Osteocyte (in vitro differentiated cells): Measurements from ENCODE around the gene ALKBH4. TPM values are rescaled to one million over a fixed set of nuclear protein-coding genes. Genes with fewer than 3 reads are reported as not detected.
"Not testable (repeated sequence)": the region's sequence is repeated elsewhere in the genome, so short reads cannot be mapped to it uniquely, and the experiment has no call there.

Experiments
- DNase-seq: peaks from one replicate; pipeline ENCODE4 v3.0.0; 2021; ENCODE audit warnings: mixed read lengths; ENCODE audit not compliant: unreplicated experiment; ENCODE audit errors: extremely low spot score
- H3K27ac Mint-ChIP-seq: one replicate; pipeline ENCODE4 v1.8.0; 2021; ENCODE audit warnings: mild to moderate bottlenecking, mixed read lengths; ENCODE audit not compliant: unreplicated experiment
- H3K27me3 Mint-ChIP-seq: one replicate; pipeline ENCODE4 v1.8.0; 2021; ENCODE audit warnings: mixed read lengths; ENCODE audit not compliant: unreplicated experiment
- H3K36me3 Mint-ChIP-seq: one replicate; pipeline ENCODE4 v1.8.0; 2021; ENCODE audit warnings: mixed read lengths; ENCODE audit not compliant: unreplicated experiment
- H3K4me1 Mint-ChIP-seq: one replicate; pipeline ENCODE4 v1.8.0; 2021; ENCODE audit warnings: mixed read lengths; ENCODE audit not compliant: unreplicated experiment
- H3K4me3 Mint-ChIP-seq: one replicate; pipeline ENCODE4 v1.8.0; 2021; ENCODE audit warnings: mild to moderate bottlenecking, moderate library complexity, mixed read lengths; ENCODE audit not compliant: unreplicated experiment
- H3K9me3 Mint-ChIP-seq: one replicate; pipeline ENCODE4 v1.8.0; 2021; ENCODE audit warnings: mixed read lengths; ENCODE audit not compliant: unreplicated experiment
- long read RNA-seq: library from polyadenylated mRNA; unstranded; transcript quantifications from one replicate; pipeline ENCODE4 v2.0.0, GENCODE V29; 2021
- total RNA-seq: library from RNA; stranded (reverse); gene quantifications from 2 replicates; pipeline ENCODE4 v1.2.1, GENCODE V29; 2021
- TF ChIP-seq, protein P1 (sequence below): fragments of 200-600 bp; sonication (generic); IDR thresholded peaks from 2 replicates; pipeline ENCODE4 v1.5.0; 2021; ENCODE audit warnings: antibody characterized with exemption, mild to moderate bottlenecking, moderate library complexity

ALKBH4 gene, protein sequence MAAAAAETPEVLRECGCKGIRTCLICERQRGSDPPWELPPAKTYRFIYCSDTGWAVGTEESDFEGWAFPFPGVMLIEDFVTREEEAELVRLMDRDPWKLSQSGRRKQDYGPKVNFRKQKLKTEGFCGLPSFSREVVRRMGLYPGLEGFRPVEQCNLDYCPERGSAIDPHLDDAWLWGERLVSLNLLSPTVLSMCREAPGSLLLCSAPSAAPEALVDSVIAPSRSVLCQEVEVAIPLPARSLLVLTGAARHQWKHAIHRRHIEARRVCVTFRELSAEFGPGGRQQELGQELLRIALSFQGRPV
- total RNA-seq, result 11.9 and 13.9 TPM in 2 replicates
- long read RNA-seq, transcript ALKBH4-201 (3 exons, 2,105 nt), result major isoform, 10 of 13 reads
- long read RNA-seq, partial matches to known transcripts, result 1 of 13 reads
- long read RNA-seq, other reads (novel, unspliced or antisense), result 0 of 13 reads

DNA sequence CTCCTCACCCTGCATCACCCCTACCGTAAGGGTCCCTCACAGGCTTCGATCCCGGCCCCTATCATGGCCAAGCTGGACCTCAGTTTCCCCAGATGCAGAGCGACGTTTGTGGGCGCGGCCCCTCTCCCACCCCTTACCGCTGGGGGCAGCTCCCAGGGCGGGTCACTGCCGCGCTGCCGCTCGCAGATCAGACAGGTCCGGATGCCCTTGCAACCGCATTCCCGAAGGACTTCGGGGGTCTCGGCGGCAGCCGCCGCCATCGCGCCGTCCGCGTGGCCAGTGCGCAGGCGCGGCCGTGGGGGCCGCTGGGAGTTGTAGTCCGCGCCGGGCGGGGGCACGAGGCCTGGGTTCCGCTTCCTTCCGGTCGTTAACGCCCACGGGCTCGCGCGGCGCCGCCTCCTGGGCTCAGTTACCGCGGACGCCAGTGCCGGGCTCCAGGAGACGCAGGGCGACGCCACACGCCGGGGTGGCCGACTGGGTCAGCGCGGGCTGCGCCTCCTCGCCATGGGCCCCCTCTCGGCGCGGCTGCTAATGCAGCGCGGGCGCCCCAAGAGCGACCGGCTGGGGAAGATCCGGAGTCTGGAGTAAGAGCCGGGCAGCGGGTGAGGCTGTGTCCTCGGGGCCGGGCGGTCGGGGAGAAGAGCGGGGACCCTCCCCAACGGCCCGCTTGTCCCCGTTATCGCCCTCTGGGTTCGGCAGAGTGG, at the start of gene ALKBH4, which contains the start of gene LRWD1:
Gene ALKBH4 (minus strand): TSS at position 287 of the 704 bp plus-strand sequence. CDS start 27 bp downstream, at position 260.
Gene LRWD1 (plus strand): TSS at position 408 of the 704 bp plus-strand sequence. CDS start 97 bp downstream, at position 505.
- DNase-seq, result peak; percentile 98
- H3K9me3 Mint-ChIP-seq, result no peaks in the 10 kb centered on the region
- peak within 1 kb of the TSS; percentile 96 for H3K4me3 Mint-ChIP-seq
- TF ChIP-seq, protein P1, sequence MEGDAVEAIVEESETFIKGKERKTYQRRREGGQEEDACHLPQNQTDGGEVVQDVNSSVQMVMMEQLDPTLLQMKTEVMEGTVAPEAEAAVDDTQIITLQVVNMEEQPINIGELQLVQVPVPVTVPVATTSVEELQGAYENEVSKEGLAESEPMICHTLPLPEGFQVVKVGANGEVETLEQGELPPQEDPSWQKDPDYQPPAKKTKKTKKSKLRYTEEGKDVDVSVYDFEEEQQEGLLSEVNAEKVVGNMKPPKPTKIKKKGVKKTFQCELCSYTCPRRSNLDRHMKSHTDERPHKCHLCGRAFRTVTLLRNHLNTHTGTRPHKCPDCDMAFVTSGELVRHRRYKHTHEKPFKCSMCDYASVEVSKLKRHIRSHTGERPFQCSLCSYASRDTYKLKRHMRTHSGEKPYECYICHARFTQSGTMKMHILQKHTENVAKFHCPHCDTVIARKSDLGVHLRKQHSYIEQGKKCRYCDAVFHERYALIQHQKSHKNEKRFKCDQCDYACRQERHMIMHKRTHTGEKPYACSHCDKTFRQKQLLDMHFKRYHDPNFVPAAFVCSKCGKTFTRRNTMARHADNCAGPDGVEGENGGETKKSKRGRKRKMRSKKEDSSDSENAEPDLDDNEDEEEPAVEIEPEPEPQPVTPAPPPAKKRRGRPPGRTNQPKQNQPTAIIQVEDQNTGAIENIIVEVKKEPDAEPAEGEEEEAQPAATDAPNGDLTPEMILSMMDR, result peak; percentile 26
- peak within 1 kb of the TSS; percentile 79 for H3K27ac Mint-ChIP-seq
- H3K27me3 Mint-ChIP-seq, result no peaks in the 10 kb centered on the region
- H3K4me1 Mint-ChIP-seq, result peaks cover 20% of the 10 kb centered on the region
- H3K36me3 Mint-ChIP-seq, result peaks cover 2% of the 10 kb centered on the region

DNA sequence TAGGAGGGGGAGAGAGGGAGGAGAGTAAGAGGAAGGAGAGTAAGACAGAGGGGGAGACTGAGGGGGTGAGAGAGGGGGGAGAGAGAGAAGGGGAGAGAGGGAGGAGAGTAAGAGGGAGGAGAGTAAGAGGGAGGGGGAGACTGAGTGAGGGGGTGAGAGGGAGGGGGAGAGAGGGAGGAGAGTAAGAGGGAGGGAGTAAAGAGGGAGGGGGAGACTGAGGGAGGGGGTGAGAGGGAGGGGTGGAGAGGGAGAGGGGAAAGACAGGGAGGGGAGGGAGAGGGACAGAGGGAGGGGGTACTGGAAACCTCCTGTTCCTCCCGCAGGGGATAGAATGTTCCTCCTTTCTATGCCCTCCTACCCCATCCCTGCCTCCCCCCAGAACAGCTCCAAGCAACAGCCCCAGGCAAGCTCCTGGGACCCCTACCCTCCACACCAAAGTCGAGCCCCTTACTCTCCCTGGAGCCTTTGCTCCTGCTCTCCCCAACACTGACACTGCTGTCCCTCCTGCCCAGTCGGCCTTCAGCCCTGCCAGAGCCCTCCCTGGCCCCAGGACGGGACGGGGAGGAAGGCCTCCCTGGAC, 48.1 kb upstream of the ALKBH4 start:
- H3K27ac Mint-ChIP-seq, H3K36me3 Mint-ChIP-seq, H3K4me3 Mint-ChIP-seq, DNase-seq, H3K9me3 Mint-ChIP-seq, H3K27me3 Mint-ChIP-seq, H3K4me1 Mint-ChIP-seq: not testable (repeated sequence)

DNA sequence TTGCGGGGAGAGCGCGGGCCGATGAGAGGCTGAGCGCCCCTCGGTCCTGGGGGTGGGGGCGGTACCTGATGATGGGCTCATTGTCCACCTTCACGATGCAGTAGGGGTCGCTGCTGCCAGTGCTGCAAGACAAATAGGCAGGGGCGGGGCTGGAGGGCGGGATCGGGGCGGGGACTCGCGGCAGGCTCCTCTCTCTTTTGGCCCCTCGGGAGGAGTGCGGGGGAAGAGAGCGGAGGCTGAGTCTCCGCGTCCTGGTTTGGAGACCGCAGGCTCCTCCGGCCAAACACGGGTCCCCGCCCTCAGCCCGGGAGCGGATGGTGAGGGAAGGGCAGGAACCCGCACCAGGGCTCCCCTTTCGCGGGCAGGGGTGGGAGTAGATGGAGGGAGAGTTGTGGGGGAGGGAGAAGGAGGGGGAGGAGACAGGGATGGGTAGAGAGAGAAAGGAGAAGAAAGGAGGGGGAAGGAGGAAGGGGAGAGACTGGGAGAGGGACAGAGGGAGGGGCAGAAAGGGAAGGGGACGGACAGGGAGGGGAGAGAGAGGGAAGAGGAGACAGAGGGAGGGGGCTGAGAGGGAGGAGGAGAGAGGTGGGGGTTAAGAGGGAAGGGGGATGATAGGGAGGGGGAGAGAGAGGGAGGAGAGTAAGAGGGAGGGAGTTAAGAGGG, 47.3 kb upstream of the ALKBH4 start:
- H3K27me3 Mint-ChIP-seq, H3K36me3 Mint-ChIP-seq, H3K27ac Mint-ChIP-seq, H3K4me1 Mint-ChIP-seq, DNase-seq, H3K4me3 Mint-ChIP-seq, H3K9me3 Mint-ChIP-seq: not testable (repeated sequence)

DNA sequence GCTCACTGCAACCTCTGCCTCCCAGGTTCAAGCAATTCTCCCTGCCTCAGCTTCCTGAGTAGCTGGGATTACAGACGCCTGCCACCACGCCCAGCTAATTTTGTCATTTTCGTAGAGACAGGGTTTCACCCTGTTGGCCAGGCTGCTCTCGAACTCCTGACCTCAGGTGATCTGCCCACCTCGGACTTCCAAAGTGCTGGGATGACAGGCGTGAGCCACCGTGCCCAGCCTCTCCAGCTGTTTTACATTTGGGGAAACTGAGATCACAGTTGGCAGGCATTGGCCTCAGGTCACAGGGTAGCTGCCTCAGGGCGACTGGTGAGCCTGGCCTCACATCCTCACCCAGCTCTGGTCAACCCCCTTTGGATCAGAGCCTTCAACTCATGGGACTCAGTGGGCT, 45.9 kb upstream of the ALKBH4 start:
- H3K9me3 Mint-ChIP-seq, H3K36me3 Mint-ChIP-seq, H3K27ac Mint-ChIP-seq, H3K4me1 Mint-ChIP-seq, DNase-seq, H3K4me3 Mint-ChIP-seq, H3K27me3 Mint-ChIP-seq: not testable (repeated sequence)

DNA sequence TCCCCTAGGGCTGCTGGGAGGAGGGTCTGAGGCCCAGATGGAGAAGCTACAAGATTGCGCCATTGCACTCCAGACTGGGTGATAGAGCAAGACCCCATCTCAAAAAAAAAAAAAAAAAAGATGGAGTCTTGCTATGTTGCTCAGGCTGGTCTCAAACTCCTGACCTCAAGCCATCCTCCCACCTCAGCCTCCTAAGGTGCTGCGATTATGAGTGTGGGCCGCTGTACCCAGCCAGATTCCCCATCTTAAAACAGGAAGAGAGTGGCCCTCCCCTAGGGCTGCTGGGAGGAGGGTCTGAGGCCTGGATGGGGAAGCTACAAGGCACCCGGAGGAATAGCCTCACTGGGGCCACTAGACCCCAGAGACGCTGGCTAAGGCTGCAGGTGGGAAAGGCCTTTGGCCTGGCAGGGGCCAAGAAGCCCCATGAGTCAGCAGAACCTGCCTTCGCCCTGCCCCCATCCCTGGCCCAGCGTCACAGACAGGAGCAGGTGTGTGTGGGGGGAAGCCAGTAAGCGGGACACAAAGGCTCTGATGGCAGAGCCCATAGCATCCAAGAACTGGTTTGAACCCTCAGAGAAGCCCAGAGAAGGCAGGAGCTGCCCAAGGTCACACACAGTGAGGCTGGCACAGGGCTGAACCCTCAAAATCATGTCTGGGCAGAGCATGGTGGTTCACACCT, 42.9 kb upstream of the ALKBH4 start:
- H3K27ac Mint-ChIP-seq, H3K9me3 Mint-ChIP-seq, DNase-seq, H3K36me3 Mint-ChIP-seq, H3K4me1 Mint-ChIP-seq, H3K27me3 Mint-ChIP-seq, H3K4me3 Mint-ChIP-seq: not testable (repeated sequence)

DNA sequence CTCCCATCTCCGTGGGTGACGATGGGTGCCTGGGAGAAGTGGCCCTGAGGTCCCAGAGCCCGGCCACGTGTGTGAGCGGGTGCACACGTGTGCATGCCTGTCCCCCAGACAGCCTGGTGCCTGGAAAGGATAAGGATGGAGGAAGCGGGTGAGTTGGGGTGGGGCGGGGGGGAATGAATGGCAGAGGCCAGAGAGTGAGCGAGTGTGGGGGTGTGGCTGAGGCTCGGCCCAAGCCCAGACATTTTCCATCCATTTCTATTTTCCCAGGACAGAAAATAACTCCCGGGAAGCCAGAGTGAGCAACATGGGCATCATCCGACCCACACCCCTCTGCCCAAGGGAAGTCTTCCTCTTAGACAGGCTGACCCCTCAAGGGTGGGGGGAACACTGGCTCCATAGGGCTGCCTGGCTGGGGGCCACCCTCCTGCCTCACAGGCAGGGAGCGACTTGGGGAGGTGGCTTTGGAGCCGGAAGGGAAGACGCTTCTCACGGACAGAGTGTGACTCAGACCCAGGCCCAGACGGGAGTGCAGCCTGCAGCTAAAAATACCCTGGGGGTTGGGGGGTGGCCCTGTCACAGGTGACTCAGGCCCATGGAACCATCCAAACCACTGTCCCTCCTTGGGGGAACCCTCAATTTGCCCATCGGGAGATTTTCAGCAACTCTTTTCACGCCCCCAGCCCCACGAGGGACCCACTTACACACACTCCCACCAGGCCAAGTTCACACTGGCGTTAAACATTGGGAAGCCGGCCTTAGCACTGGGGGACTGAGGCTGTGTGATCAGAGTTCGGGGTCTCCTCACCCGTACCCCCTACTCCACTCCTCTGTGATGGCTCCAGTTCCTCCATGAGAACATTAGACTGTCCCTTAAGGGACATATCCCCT, 40.9 kb upstream of the ALKBH4 start:
- H3K27me3 Mint-ChIP-seq, H3K27ac Mint-ChIP-seq, H3K9me3 Mint-ChIP-seq, H3K4me1 Mint-ChIP-seq, H3K4me3 Mint-ChIP-seq, H3K36me3 Mint-ChIP-seq: not testable (repeated sequence)
- DNase-seq, result peak; percentile 56

DNA sequence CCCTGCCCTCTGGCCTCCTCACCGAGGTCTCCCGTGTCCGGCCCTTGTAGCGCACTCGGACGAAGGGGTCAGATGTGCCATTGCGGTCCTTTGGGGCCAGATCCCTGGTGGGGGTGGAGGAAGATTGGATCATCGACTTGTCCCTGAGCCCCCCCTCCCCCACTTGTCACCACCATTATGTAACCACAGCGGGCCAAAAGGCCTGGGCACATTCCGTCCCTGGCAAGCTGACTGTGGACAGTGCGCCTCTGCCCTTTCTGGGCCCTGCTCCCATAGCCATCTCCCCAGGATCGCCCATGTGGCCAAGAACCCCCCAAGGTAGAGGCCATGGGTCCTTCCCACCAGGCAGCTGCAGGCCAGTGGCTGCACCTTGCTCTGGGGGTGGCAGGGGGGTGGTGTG, 38.5 kb upstream of the ALKBH4 start:
- H3K36me3 Mint-ChIP-seq, H3K9me3 Mint-ChIP-seq, H3K27ac Mint-ChIP-seq, H3K27me3 Mint-ChIP-seq, H3K4me1 Mint-ChIP-seq, H3K4me3 Mint-ChIP-seq, DNase-seq: not testable (repeated sequence)

DNA sequence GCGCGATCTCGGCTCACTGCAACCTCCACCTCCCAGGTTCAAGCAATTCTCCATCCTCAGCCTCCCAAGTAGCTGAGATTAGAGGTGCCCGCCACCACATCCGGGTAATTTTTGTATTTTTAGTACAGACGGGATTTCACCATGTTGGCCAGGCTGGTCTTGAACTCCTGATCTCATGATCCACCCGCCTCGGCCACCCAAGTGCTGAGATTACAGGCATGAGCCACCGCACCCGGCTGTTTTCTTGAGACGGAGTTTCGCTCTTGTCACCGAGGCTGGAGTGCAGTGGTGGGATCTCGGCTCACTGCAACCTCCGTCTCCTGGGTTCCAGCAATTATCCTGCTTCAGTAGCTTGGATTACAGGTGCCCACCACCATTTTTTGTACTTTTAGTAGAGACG, 33.7 kb upstream of the ALKBH4 start:
- not testable (repeated sequence) for H3K27ac Mint-ChIP-seq, H3K4me3 Mint-ChIP-seq, H3K9me3 Mint-ChIP-seq, H3K27me3 Mint-ChIP-seq, H3K36me3 Mint-ChIP-seq, H3K4me1 Mint-ChIP-seq, DNase-seq

DNA sequence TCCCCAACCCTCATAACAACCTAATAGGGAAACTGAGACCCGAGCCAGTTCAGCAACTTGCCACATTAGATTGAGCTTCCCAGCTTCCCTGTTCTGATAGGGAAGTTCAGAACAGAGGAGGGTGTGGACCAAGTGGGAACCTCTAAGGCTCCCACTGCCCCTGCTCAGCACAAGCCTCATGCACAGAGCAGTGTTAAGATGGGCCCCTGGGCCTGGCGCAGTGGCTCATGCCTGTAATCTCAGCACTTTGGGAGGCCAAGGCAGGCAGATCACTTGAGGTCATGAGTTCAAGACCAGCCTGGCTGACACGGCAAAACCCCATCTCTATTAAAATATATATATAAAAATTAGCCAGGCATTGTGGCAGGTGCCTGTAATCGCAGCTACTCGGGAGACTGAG, 32.6 kb upstream of the ALKBH4 start:
- not testable (repeated sequence) for H3K9me3 Mint-ChIP-seq, H3K4me1 Mint-ChIP-seq, DNase-seq, H3K27ac Mint-ChIP-seq, H3K4me3 Mint-ChIP-seq, H3K27me3 Mint-ChIP-seq, H3K36me3 Mint-ChIP-seq

DNA sequence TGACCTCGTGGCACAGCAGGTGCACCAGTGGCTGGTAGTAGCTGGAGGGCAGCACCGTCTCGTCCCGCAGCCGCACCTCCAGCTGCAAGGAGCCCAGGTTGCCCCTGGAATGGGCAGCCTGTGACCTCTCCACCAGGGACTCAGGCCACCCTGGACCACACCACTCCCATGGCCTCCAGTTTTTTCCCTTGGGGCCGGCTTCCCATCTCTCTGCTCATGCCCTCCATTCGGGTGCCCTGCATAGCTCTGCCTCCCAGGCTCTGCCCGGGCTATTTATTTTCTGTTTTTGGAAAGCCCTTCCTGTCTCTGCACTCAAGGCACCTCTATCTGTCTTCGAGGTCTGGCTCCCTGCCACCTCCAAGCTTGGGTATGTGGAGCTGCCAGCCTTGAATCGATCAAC, 32.2 kb upstream of the ALKBH4 start:
- H3K36me3 Mint-ChIP-seq, H3K27me3 Mint-ChIP-seq, H3K27ac Mint-ChIP-seq, H3K4me3 Mint-ChIP-seq, H3K9me3 Mint-ChIP-seq, H3K4me1 Mint-ChIP-seq, DNase-seq: not testable (repeated sequence)
